ENCODE results near the gene ITLN1.
"Not testable (repeated sequence)": the region's sequence is repeated elsewhere in the genome, so short reads cannot be mapped to it uniquely, and the experiment has no call there.

The ITLN1 gene

DNA sequence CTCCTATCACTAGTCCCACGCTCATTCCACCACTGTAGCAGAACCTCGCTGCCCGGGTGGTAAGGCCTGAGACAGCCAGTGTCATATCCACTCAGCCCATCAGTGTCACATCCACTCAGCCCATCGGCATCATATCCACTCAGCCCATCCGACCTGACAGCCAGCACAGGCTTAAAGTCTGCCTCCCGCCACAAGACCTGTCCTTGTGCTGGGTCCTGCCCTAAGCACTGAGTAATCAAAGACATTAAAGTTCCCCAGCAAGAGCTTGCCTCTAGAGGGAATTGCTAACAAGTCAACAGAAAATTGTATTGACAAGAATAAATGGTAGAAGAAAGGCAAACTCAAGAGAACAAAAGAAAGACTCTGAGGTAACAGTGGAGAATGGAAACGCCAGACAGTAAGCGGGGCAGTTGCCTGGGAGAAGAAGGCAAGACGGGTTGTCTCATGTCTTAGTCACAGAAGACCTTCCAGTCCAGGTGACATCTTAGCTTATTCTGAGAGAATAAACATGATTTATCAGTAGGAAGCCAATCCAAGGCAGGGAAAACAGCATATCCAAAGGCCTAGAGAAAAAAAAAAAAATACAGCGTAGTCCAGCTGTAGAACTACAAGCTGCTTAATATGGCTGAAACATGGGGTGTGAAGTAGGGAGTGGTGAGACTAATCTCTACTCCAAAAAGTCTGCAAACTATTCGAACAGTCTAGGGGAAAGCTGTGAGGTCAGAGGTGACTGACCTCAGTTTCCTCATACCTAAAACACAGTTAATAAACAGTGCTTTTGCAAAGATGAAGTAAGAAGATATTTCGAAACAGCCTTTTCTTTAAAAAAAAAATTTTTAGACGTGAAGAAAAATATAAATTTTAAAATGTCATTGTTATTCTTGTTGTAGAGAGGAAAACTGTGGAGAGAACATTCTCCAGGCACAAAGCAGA, 1.1 kb downstream of the ITLN1 start:
- DNase-seq (ENCODE audit: low read depth), result no peak

DNA sequence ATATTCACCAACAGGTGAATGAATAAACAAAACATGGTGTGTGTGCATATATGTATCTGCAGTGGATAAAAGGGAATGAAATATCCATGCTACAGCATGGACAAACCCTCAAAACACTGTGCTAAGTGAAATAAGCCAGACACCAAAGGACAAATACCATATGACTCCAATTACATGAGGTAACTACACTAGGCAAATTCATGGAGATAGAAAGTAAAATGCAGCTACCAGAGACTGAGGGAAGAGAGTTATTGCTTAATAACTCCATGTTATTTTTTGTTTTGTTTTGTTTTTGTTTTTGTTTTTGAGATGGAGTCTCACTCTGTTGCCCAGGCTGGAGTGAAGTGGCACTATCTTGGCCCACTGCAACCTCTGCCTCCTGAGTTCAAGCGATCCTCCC, 2.4 kb downstream of the ITLN1 start:
- no peak for DNase-seq (ENCODE audit: low read depth)

DNA sequence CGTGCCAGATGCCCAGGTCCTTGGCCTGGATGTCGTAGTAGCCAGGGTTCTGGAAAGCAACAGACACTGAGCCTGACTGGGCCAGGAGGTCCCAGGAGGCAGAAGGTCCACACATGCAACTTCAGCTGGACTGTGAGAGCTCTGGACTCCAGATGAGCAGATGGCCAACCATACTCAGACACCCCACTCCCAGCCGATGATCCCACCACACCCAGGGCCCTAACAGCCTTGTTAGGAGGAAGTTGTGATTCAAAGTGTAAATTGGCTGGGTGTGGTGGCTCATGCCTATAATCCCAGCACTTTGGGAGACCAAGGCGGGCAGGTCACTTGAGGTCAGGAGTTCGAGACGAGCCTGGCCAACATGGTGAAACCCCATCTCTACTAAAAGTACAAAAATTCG, 3.7 kb downstream of the ITLN1 start:
- not testable (repeated sequence) for DNase-seq (ENCODE audit: low read depth)

DNA sequence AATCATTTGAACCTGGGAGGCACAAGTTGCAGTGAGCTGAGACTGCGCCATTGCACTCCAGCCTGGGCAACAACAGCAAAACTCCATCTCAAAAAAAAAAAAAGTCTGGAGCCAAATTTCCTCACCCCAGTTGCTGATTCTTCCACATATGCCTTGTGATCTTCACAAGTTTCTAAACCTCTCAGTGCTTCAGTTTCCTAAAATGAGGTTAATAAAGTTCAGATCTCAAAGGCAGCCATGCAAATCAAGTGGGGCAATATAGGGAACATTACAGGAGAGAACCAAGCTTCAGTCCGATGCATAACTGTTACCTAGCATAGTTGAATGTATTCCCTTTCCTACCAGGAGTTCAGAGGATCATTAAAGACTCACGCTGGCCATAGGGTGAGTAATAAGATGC, 4.8 kb downstream of the ITLN1 start:
- no peak for DNase-seq (ENCODE audit: low read depth)

DNA sequence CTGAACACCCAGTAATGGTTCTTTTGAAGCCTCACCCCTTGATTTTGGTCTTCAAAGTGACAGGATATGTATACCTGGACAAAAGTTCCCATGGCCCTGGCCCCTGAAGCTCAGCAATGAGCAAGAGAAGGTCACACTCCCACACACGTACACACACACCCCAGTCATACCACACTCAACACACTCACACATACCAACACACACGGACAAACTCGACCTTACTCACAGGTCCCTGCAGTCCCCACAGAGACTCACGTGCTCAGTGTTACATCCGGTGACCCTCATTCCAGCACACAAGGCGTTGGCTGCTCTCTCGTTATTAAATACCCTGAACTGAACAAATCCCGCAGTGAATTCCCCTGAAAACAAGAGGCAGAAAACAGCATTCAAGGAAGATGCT, 5.9 kb downstream of the ITLN1 start:
- DNase-seq (ENCODE audit: low read depth), result no peak

DNA sequence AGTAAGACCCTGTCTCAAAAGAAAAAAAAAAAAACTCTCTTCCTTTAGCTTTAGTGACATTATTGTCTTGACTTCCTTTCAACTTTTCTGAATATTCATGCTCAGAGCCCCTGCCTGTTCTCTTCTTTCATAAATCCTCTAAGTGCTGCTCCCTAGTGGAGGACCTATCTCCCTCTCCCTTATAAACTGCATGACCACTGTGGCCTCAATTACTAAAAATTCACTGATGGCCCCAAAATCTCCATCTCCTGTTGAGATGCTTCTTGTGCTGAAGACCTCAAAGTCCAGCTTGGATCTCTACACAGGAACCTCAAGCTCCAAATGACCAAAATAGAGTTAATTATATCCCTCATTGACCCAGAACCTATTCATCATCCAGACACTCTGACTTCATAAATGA, 7.8 kb downstream of the ITLN1 start:
- DNase-seq (ENCODE audit: low read depth), result no peak

DNA sequence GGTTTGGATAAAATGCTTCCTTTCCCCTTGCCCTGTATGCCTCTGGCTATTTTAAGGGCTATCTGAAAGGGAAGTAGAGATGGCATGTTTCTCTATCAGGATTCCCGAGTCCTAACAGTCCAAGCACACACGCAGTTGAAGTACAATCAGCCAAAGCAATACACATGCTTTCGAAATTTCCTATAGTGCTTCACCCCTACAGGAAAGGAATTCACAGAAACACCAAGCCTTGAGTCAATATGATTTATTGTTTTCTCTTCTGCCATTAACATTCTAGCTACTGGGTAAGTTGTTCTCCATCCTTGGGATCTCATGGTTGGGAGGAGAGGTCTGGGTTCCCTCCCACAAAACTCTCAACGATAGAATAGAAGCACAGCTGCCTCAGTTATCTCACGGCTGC, 8.7 kb downstream of the ITLN1 start:
- no peak for DNase-seq (ENCODE audit: low read depth)

DNA sequence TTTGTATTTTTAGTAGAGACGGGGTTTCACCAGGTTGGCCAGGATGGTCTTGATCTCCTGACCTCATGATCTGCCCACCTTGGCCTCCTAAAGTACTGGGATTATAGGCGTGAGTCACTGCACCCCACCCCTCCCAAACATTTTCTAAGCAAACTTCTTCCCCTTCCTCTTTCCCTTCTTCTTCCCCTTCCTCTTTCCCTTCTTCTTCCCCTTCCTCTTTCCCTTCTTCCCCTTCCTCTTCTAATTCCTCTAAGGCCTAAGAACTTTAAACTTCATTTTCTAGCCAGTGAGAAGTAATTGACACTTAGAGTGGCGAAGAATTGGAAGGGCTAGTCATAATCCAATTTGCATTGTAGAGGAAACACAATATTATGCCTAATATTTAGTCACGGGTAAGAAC, 9.4 kb downstream of the ITLN1 start:
- DNase-seq (ENCODE audit: low read depth), result not testable (repeated sequence)

DNA sequence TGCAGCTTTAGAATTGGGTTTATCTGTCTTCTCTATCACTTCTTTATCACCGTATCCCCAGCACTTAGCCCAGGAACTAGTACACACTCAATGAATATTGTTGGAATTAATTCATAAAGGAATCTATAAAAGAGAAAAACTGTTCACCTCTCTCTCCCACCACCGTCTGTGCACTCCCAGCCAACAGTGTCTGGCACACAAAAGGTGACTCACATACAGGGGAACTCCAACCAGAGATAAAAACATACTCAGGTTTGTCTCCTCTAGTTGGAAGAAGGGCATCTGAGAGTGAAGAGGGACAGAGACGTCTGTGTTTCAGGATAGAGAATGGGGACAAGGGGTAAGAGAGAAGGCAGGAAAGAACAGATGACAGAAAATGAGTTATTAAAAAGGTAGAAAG, 10.0 kb downstream of the ITLN1 start:
- no peak for DNase-seq (ENCODE audit: low read depth)

DNA sequence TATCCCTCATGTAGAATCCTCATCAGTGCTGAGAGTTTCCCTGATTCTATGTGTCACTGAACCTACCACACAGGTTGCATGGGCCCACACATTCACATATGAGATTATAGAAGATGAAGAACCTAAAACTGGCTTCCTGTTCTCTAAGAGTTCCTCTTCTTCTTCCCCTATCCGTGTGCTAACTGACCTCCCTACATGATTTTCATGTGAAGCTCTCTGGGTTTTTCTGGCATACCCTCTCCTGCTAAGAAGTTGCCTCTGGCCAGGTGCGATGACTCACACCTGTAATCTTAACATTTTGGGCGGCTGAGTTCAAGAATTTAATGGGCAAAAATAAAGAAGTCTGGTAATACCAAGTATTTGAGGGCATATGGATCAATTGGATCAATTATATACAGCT, 16.8 kb downstream of the ITLN1 start:
- no peak for DNase-seq (ENCODE audit: low read depth)

DNA sequence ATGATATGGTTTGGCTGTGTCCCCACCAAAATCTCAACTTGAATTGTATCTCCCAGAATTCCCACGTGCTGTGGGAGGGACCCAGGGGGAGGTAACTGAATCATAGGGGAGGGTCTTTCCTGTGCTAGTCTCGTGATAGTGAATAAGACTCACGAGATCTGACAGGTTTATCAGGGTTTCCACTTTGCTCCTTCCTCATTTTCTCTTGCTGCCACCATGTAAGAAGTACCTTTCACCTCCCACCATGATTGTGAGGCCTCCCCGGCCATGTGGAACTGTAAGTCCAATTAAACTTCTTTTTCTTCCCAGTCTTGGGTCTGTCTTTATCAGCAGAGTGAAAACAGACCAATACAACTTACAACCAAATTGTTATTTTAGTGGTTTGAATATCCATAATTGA, 17.3 kb downstream of the ITLN1 start:
- not testable (repeated sequence) for DNase-seq (ENCODE audit: low read depth)

DNA sequence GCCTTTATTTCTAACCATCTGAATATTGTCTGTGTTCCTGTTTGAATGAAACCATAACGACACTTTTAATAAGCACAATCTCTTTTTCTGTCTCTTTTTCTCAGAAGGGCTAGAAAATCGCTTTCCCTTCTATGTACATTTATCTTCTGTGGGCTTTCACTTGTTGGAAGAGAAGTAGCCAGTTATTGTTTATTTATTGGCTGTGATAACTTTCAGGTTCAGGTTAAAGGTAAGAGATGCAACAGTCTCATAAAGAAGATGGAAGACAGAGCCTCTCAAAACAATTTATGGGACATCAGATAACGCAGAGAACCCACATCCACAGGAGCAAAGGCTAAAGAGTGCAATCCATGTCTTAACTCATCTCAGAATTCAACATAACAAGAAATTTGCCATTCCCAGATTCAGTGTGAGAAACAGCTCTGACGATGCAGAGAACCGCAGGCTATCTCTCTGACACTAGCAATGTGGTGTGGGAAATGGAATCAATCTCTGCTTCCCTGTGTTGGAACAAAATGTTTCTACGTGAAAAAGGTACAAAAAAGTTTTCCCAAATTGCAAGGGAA, 18.2 kb downstream of the ITLN1 start:
- DNase-seq (ENCODE audit: low read depth), result no peak

DNA sequence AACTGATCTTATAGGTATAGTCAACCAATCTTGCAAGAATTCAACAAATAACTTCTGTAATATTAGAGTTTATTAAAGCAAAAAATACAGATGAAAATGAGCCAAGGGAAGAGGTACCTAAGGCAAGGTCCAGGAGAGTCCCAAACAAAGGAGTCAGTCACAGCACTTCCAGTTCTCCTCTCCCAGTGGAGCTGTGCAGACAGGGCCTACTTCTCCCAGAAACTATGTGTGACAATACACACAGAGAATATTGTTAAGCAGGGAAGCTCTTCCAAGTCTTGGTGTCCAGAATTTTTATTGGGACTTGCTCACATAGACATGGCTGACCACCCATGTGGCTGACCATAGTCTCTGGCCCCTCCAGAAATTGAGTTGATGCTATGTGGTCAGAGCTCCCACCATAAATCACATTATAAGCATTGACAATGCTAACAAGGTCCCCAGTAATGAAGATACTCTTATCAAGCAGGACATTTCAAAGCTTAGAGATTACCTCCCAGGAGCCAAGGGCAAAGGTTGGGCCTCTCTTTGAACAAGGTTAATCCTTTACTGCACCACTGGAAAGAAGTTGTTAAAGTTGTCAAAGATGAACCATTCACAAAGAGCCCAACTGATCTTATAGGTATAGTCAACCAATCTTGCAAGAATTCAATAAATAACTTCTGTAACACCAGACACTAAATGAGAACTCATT, 18.8 kb downstream of the ITLN1 start:
- DNase-seq (ENCODE audit: low read depth), result no peak

DNA sequence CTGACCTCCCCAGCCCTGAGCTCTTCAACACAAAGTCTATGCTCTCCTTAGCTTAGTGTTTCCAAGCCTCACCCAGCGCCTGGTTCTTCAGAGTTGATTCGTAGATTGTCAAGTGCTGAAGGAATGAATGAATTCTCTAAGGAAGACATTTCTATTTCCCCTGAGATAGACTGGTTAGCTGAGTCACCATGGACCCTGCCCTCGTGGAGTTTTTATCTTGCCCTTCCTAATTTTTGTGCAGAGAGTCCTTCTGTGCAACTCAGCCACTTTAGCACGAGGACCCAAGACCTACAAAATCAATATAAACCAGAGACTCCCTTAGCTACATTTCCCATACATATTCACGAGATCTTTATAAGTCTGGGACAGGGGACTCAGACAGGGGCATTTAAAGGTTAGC, 19.6 kb downstream of the ITLN1 start:
- no peak for DNase-seq (ENCODE audit: low read depth)

DNA sequence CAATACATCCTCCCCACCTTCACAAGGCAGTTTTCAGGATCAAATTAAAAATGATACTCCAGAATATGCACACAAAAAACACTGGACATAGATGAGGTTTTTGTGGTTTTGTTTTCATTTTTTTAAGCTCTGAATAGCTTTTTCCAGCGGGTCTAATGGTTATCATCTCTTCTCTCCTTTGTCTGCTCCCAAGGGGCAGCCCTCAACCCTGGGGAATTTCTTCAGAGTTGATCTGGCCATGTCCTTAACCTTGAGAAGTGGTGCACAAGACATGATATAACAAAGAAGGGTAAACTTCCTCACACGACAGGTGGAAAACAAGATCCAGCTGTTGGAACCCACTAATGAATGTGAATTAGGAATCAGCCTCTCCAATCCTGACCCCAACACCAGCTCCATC, 20.8 kb downstream of the ITLN1 start:
- DNase-seq (ENCODE audit: low read depth), result no peak

DNA sequence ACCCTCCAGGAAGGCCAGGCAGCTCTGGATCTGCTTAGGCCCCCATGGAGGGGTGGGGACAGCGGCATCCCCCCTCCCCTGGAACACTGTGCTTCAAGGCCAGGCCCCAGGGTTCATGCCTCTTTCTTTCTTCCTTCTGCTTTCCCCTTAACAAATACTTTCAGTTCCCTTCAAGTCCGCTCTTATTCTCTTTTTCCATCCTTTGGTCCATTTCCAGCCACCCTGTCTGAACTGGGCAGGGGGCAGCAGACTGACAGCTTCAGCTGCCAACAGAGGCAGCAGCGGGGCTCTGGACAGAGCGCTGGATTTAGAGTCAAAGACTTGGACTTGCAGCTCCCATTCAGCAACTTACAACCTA, 21.2 kb downstream of the ITLN1 start:
- no peak for DNase-seq (ENCODE audit: low read depth)

DNA sequence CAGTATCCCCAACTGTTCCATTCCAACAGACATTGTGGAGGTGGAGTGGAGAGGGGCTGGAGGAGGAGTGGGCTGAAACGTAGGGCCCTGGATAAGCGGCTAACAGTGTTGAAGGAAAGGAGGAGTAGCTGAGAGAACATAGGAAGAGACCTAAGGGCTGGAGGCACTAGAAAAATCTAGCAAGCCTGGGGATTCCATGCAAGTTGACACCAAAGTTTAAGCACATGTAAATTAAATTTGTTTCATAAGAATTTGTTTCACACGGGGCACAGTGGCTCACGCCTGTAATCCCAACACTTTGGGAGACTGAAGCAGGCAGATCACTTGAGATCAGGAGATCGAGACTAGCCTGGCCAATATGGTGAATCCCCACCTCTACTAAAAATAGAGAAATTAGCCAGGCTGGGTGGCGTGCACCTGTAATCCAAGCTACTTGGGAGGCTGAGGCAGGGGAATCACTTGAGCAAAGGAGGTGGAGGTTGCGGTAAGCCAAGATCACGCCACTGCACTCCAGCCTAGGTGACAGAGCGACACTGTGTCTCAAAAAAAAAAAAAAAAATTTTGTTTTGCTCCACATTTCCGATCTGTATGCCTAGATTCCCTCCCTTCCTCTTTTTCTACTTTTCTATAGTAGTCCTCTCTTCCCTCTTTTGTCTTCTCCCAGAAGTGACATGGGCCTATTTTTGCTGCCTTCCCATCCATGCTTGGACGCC, 21.8 kb downstream of the ITLN1 start:
- no peak for DNase-seq (ENCODE audit: low read depth)

DNA sequence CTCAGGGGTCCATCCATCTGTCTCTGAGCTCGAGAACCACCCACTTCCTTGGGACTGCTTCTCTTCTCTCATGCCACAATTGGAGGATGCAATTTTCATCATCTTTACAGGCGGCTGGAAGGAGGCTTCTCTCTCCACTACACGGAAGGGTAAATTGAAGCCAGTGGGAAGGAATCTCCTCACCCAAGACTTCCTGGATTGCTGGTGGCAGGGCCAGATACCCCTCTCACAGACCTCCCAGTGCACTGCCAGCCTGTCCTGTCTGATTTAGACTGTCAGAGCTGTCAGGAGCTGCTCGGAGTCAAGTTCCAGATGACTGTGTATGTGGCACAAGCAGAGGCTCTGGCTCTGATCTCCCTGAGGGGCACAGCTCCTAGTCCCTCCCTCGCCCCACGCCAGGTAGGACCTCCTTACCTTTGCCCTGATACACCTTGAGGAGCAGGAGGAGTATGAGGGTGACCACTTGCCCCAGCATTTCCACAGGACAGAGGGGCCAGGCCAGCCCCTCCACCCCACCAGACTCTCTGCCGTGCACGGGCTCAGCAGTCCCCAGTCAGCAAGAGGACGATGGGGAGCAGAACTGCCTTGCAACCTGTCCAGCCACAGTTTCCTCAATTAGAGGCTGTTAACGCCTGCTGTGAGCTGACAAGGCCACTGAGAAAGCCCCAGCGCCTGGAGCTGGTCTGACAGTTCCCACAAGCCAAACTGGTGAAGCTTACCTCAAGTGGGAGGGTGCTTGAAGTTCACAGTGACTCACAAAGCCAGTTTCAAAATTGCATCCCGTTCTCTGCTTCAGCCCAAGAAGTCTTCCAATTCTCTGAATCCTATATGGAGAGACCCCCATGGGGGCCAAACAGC, 22.5 kb downstream of the ITLN1 start, which contains the start of gene CD244:
Gene CD244, minus strand, starts transcription at position 685 of the 858 bp plus-strand sequence. Its CDS starts 210 bp downstream, at position 475.
- DNase-seq (ENCODE audit: low read depth), result no peak

DNA sequence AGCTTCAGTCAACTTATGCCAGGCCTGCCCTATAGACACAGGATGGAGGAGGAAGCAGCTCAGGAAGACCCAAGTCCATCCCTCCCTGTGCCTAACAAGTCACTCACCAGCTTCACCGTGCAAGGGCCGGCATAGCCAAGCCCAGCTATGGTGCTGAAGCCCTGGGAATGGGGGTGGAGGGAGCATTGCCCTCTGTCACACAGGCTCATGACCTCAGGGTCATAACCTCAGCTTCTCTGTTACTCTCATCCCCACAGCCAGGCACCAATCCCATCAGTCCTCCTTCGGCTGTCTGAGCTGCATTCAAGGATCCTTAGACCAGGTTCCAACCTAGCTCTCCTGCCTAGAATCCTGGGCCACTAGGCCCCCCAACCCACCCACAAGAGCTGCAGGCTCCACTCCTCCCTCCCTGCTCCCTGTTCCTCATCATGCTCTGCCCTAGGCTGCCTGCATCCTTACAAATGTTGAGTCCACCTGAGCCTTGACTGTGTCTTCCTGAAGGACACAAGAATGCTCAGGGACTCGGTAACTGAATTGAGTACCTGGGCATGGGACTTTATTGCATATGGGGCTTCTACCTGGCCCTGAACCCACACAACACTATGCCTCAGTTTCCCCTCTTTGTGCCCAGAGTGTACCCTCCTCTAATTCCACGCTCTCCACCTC, 24.0 kb downstream of the ITLN1 start:
- DNase-seq (ENCODE audit: low read depth), result no peak

DNA sequence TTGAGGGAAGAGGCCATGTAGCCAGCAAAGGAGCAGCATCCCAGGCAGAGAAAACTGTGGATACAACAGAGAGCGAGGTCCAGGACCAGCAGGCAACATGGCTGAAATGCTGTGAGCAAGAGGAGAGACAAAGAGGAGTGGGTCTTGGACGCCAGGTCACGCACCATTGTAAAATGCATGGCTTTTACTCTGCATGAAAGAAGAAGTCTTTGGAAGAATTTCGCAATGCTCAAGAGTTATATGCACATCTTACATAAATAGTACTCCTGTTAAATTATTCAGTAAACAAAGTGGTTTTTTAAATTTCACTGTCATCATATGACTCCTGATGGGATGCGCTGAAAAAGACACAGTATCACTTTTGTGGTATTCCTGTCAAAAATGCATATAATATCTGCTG, 25.8 kb downstream of the ITLN1 start:
- DNase-seq (ENCODE audit: low read depth), result no peak

DNA sequence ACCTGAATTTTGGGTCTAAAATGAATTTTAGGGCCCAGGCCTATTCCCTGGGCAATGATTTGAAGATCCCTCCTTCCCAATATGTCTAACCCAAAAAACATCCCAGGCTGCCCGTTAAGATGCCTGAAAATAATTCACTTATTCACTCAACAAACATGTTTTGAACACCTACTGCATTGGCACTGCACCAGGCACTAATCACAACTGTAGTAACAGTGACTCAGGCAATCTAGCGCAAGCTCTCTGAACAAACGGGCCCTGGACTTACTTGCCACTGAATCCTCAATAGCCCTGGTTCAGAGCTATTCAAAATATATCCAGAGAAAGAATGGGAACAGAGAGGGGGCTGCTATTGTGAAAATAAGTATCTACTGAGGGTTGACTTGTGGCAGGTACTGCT, 26.5 kb downstream of the ITLN1 start:
- DNase-seq (ENCODE audit: low read depth), result no peak
